Measurements from ENCODE around the gene APBB1IP. TPM values are rescaled to one million over a fixed set of nuclear protein-coding genes. Genes with fewer than 3 reads are reported as not detected.

The APBB1IP gene
- total and polyA plus RNA-seq, 2 donors from 2014 or later = 4.1 to 20.5 TPM

GRCh38 chr10:26478061-26478460 is 39.9 kb downstream of the APBB1IP start:
- H3K4me3 ChIP-seq (ENCODE audit: low read length in 3 of 3) = no peak overlapping the region
- H3K36me3 ChIP-seq (ENCODE audit: control insufficient read depth in 2 of 3, insufficient read depth in 3 of 3, low read length in 3 of 3) = no peaks in the 10 kb centered on the region
- no peaks in the 10 kb centered on the region for H3K4me1 ChIP-seq (ENCODE audit: control insufficient read depth in 2 of 3, insufficient read depth in 2 of 3, low read depth in 1 of 3, low read length in 3 of 3)
- no peaks in the 10 kb centered on the region for H3K27me3 ChIP-seq (ENCODE audit: control insufficient read depth, insufficient read depth, low read length)
- no peaks in the 10 kb centered on the region for H3K9me3 ChIP-seq (ENCODE audit: control insufficient read depth in 2 of 3, insufficient read depth in 1 of 3, low read length in 3 of 3)
- DNase-seq (no peak), FAIRE-seq (no peak)
- H3K27ac ChIP-seq (ENCODE audit: low read depth in 2 of 2, low read length in 2 of 2) = no peak overlapping the region
- TF ChIP-seq CTCF (IDR thresholded peaks at IDR 0.05; ENCODE audit: borderline replicate concordance, extremely low read depth, insufficient read depth) = no peak
- intact Hi-C loops (cut with DNase I) = no loop called here
- H3K9ac ChIP-seq (ENCODE audit: low read length in 3 of 3) = no peak overlapping the region

- no peaks in the 10 kb centered on the region for H3K36me3 ChIP-seq (ENCODE audit: control insufficient read depth in 2 of 3, insufficient read depth in 3 of 3, low read length in 3 of 3)
- no peak overlapping the region for H3K9ac ChIP-seq (ENCODE audit: low read length in 3 of 3)
- intact Hi-C loops (cut with DNase I) = no loop called here
- TF ChIP-seq CTCF (IDR thresholded peaks at IDR 0.05; ENCODE audit: borderline replicate concordance, extremely low read depth, insufficient read depth) = no peak
- no peak for FAIRE-seq
- H3K9me3 ChIP-seq (ENCODE audit: control insufficient read depth in 2 of 3, insufficient read depth in 1 of 3, low read length in 3 of 3) = no peaks in the 10 kb centered on the region
- H3K4me3 ChIP-seq (ENCODE audit: low read length in 3 of 3) = no peak overlapping the region
- DNase-seq = no peak
- H3K4me1 ChIP-seq (ENCODE audit: control insufficient read depth in 2 of 3, insufficient read depth in 2 of 3, low read depth in 1 of 3, low read length in 3 of 3) = no peaks in the 10 kb centered on the region
- peak overlapping the region in 1 of 2 donors; percentile 45 for H3K27ac ChIP-seq (ENCODE audit: low read depth in 2 of 2, low read length in 2 of 2)
- no peaks in the 10 kb centered on the region for H3K27me3 ChIP-seq (ENCODE audit: control insufficient read depth, insufficient read depth, low read length)
Observed at GRCh38 chr10:26479766-26480492, 41.8 kb downstream of the APBB1IP start.

- intact Hi-C loops (cut with DNase I) = no loop called here
- Histone ChIP-seq H3K9me3 (ENCODE audit: control insufficient read depth in 2 of 3, insufficient read depth in 1 of 3, low read length in 3 of 3) (no peaks in the 10 kb centered on the region), H3K27ac (ENCODE audit: low read depth in 2 of 2, low read length in 2 of 2) (peak overlapping the region in 1 of 2 donors; percentile 15), H3K9ac (ENCODE audit: low read length in 3 of 3) (no peak overlapping the region), H3K27me3 (ENCODE audit: control insufficient read depth, insufficient read depth, low read length) (no peaks in the 10 kb centered on the region), H3K36me3 (ENCODE audit: control insufficient read depth in 2 of 3, insufficient read depth in 3 of 3, low read length in 3 of 3) (no peaks in the 10 kb centered on the region), H3K4me1 (ENCODE audit: control insufficient read depth in 2 of 3, insufficient read depth in 2 of 3, low read depth in 1 of 3, low read length in 3 of 3) (peaks cover 0 to 9% (median 3%) of the 10 kb centered on the region in 3 donors), H3K4me3 (ENCODE audit: low read length in 3 of 3) (no peak overlapping the region)
- no peak for TF ChIP-seq CTCF (IDR thresholded peaks at IDR 0.05; ENCODE audit: borderline replicate concordance, extremely low read depth, insufficient read depth)
- DNase-seq = no peak
- FAIRE-seq = no peak
Observed at GRCh38 chr10:26481315-26481692, 43.2 kb downstream of the APBB1IP start.
